ENCODE data around the gene C2CD5. TPM values are rescaled to one million over a fixed set of nuclear protein-coding genes. Genes with fewer than 3 reads are reported as not detected.

C2CD5 gene
- total and polyA plus RNA-seq, 7 donors, result 2.5 to 13.4 (median 5.9) TPM

- peaks cover 0 to 32% of the 10 kb centered on the region in 2 donors for H3K36me3 ChIP-seq (ENCODE audit: insufficient read depth in 1 of 2, low read depth in 1 of 2)
- WGBS, 3 donors, result 92 to 97% (median 94%) methylated on average over 1 of the region's 1 CpG
- intact Hi-C loops (cut with DNase I), result no loop called here
Observed at GRCh38 chr12:22535038-22535437, 9.3 kb downstream of the C2CD5 start.

GRCh38 chr12:22533155-22533554 lies 11.2 kb downstream of the C2CD5 start:
- peaks cover 0 to 35% of the 10 kb centered on the region in 2 donors for H3K36me3 ChIP-seq (ENCODE audit: insufficient read depth in 1 of 2, low read depth in 1 of 2)
- DNase-seq, result no peak
- H3K27me3 ChIP-seq (ENCODE audit: insufficient read depth in 3 of 3, low read length in 2 of 3), result no peaks in the 10 kb centered on the region
- no peak overlapping the region for H3K27ac ChIP-seq
- no peak for ATAC-seq
- no peak for TF ChIP-seq CTCF (IDR thresholded peaks at IDR 0.05)
- peaks cover 8% of the 10 kb centered on the region for H3K9me3 ChIP-seq
- no peaks in the 10 kb centered on the region for H3K4me1 ChIP-seq
- H3K4me3 ChIP-seq, result no peak overlapping the region
- WGBS, 3 donors, result 86 to 91% (median 89%) methylated on average over 4 of the region's 4 CpGs
- intact Hi-C loops (cut with DNase I), result no loop called here

More at GRCh38 chr12:22535038-22535437, 9.3 kb downstream of the C2CD5 start:
- H3K27ac ChIP-seq, result no peak overlapping the region
- ATAC-seq (no peak), DNase-seq (no peak)
- H3K27me3 ChIP-seq (ENCODE audit: insufficient read depth in 3 of 3, low read length in 2 of 3), result no peaks in the 10 kb centered on the region
- peaks cover 8% of the 10 kb centered on the region for H3K9me3 ChIP-seq
- no peak for TF ChIP-seq CTCF (IDR thresholded peaks at IDR 0.05)
- H3K4me3 ChIP-seq, result no peak overlapping the region
- H3K4me1 ChIP-seq, result no peaks in the 10 kb centered on the region

GRCh38 chr12:22532317-22532716 lies 12.0 kb downstream of the C2CD5 start:
- no peaks in the 10 kb centered on the region for H3K4me1 ChIP-seq
- H3K27me3 ChIP-seq (ENCODE audit: insufficient read depth in 3 of 3, low read length in 2 of 3), result no peaks in the 10 kb centered on the region
- ATAC-seq (no peak), DNase-seq (no peak)
- peaks cover 8% of the 10 kb centered on the region for H3K9me3 ChIP-seq
- WGBS, 3 donors, result 80 to 90% (median 85%) methylated on average over 4 of the region's 4 CpGs
- H3K4me3 ChIP-seq, result no peak overlapping the region
- peaks cover 0 to 43% of the 10 kb centered on the region in 2 donors for H3K36me3 ChIP-seq (ENCODE audit: insufficient read depth in 1 of 2, low read depth in 1 of 2)
- intact Hi-C loops (cut with DNase I), result no loop called here
- TF ChIP-seq CTCF (IDR thresholded peaks at IDR 0.05), result no peak
- no peak overlapping the region for H3K27ac ChIP-seq

- no peak overlapping the region for H3K4me3 ChIP-seq
- no peak for ATAC-seq
- no peak for TF ChIP-seq CTCF (IDR thresholded peaks at IDR 0.05)
- WGBS, 3 donors, result 97 to 100% (median 99%) methylated on average over 2 of the region's 2 CpGs
- no peaks in the 10 kb centered on the region for H3K27me3 ChIP-seq (ENCODE audit: insufficient read depth in 3 of 3, low read length in 2 of 3)
- intact Hi-C loops (cut with DNase I), result no loop called here
- no peak overlapping the region for H3K27ac ChIP-seq
- no peak for DNase-seq
- peaks cover 0 to 48% of the 10 kb centered on the region in 2 donors for H3K36me3 ChIP-seq (ENCODE audit: insufficient read depth in 1 of 2, low read depth in 1 of 2)
- peaks cover 8% of the 10 kb centered on the region for H3K9me3 ChIP-seq
- H3K4me1 ChIP-seq, result no peaks in the 10 kb centered on the region
Observed at GRCh38 chr12:22531205-22531604, 13.1 kb downstream of the C2CD5 start.
